ENCODE results near the gene GNPTG. TPM values are rescaled to one million over a fixed set of nuclear protein-coding genes. Genes with fewer than 3 reads are reported as not detected.

The GNPTG gene
- total and polyA plus RNA-seq, 2 of the 8 experiments (the other 6 are each of a cell fraction or from before 2014, with no cell fraction given), result 26.2 to 51.2 TPM

DNA sequence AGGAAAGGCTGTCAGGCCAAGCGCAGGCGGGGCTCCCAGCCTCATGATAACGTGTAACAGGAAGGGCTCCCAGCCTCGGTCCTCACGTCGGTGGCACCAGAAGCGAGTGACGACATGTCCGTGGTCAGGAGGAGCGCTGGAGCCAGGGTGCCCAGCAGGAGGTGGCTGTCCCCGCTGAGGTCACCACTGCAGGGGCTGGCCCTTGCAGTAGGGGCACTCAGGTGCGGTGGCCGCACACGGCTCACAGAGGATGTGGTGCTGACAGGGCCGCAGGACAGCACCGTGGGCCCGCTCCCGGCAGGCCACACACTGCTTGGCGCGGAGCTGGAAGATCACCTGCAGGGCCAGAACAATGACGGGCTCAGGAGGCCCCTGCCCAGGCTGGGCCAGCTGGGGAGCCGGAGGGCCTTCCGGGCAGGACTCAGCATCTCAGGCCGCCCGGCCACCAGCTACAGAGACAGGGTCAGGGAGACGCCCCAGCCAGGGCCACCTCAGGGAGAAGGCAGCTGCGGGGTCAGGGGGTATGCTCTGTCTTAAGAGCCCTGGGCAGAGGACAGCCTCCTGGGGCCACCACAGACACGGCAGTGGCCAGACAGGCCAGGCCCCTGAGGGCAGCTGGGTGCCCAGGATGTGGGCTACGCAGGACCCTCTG, 14.5 kb downstream of the GNPTG start:
- peaks cover 0 to 5% of the 10 kb centered on the region in 2 experiments; a peak in 1 of 4 replicates for H3K79me2 ChIP-seq (ENCODE audit: control insufficient read depth in 1 of 2, insufficient read depth in 2 of 2, low read length in 2 of 2)
- peaks cover 5% of the 10 kb centered on the region; the same call in 1 of the 2 replicates for H3K79me1 ChIP-seq (ENCODE audit: low read depth, low read length)
- H3K23me2 ChIP-seq (ENCODE audit: low read depth, low read length), result no peaks in the 10 kb centered on the region
- H3K23ac ChIP-seq (ENCODE audit: insufficient read length), result no peak overlapping the region
- no peak overlapping the region for H2BK120ac ChIP-seq (replicated peaks; ENCODE audit: low read depth, low read length)
- peaks cover 8 to 29% of the 10 kb centered on the region in 2 experiments for H4K20me1 ChIP-seq (replicated peaks in 1 of 2; ENCODE audit: control insufficient read depth in 1 of 2, insufficient read depth in 2 of 2, low read length in 2 of 2)
- H4K5ac ChIP-seq (ENCODE audit: insufficient read length, low read depth, low read length), result no peak overlapping the region
- ChIA-PET CTCF (ENCODE audit: partially characterized antibody) (interaction anchor here (0.8 to 8.1 kb wide), 7 partner anchors 9 to 146 kb away, joined by 3 to 59 read pairs (median 5); partner anchors contain the start of gene CCDC154), POLR2A (ENCODE audit: partially characterized antibody) (interaction anchor here (0.6 to 6.6 kb wide), 3 partner anchors 8 to 42 kb away, joined by 3 to 44 read pairs (median 3); no protein-coding TSS in a partner anchor)
- H3K36me3 ChIP-seq (ENCODE audit: control insufficient read depth in 2 of 4, insufficient read depth in 4 of 4, low read length in 3 of 4), result peaks cover 15 to 47% (median 23%) of the 10 kb centered on the region in 4 experiments
- no peak overlapping the region for H3K4me2 ChIP-seq (ENCODE audit: insufficient read depth in 1 of 2, low read depth in 2 of 2, low read length in 2 of 2)
- H2BK20ac ChIP-seq (ENCODE audit: low read length), result no peak overlapping the region
- FAIRE-seq, result no peak
- no peaks in the 10 kb centered on the region for H3K4me1 ChIP-seq (replicated peaks in 1 of 4; ENCODE audit: control insufficient read depth in 3 of 4, insufficient read depth in 4 of 4, low read length in 3 of 4)
- no peak overlapping the region for H2AFZ ChIP-seq (ENCODE audit: low read length)
- no peaks in the 10 kb centered on the region for H3K27me3 ChIP-seq (replicated peaks in 1 of 4; ENCODE audit: control insufficient read depth in 3 of 4, extremely low read depth in 1 of 4, insufficient read depth in 3 of 4, low read length in 3 of 4)
- no peak overlapping the region for H3K56ac ChIP-seq (replicated peaks; ENCODE audit: insufficient read length, low read depth, low read length)
- H3K14ac ChIP-seq (ENCODE audit: insufficient read length), result no peak overlapping the region
- no peak overlapping the region for H2BK5ac ChIP-seq (ENCODE audit: low read depth, low read length)
- no peak overlapping the region for H4K91ac ChIP-seq (replicated peaks; ENCODE audit: insufficient read length, low read length)
- no peak overlapping the region for H3K9ac ChIP-seq (replicated peaks in 1 of 4; ENCODE audit: extremely low read depth in 1 of 4, low read depth in 3 of 4, low read length in 3 of 4)
- H2BK15ac ChIP-seq (ENCODE audit: low read length), result no peak overlapping the region
- TF ChIP-seq YY1 (IDR thresholded peaks at IDR 0.05; ENCODE audit: low read depth, low read length) (no peak), RBBP5 (IDR thresholded peaks at IDR 0.05; ENCODE audit: borderline replicate concordance, low read depth, low read length) (no peak), POLR2AphosphoS5 (IDR thresholded peaks at IDR 0.05; ENCODE audit: low read depth, low read length) (0 out of 2 replicates have a peak, but pooled peaks have one; percentile 26), POU5F1 (IDR thresholded peaks at IDR 0.05; ENCODE audit: low read depth, low read length) (no peak), FOSL1 (IDR thresholded peaks at IDR 0.05; ENCODE audit: insufficient read depth, low read depth, low read length) (no peak), RFX5 (IDR thresholded peaks at IDR 0.05; ENCODE audit: borderline replicate concordance, low read depth, low read length) (no peak)
- H2BK12ac ChIP-seq (ENCODE audit: low read depth, low read length), result no peak overlapping the region
- H3K9me3 ChIP-seq (ENCODE audit: insufficient read depth in 2 of 2, low read depth in 1 of 2, low read length in 1 of 2), result no peaks in the 10 kb centered on the region
- H3K27ac ChIP-seq (ENCODE audit: low read depth, low read length), result no peak overlapping the region
- H3K18ac ChIP-seq (ENCODE audit: extremely low read depth, low read length), result no peak overlapping the region
- H4K8ac ChIP-seq (ENCODE audit: extremely low read depth, insufficient read depth, low read length), result no peak overlapping the region; the same call in 1 of the 2 replicates
- H3K4ac ChIP-seq (replicated peaks; ENCODE audit: insufficient read length, low read depth, low read length), result no peak overlapping the region
- WGBS, 2 experiments (ENCODE audit: extremely low coverage in 1 of 2, insufficient coverage in 1 of 2, insufficient read length in 1 of 2, insufficient replicate concordance in 2 of 2, low coverage in 1 of 2, low lambda C conversion rate in 2 of 2, missing lambda C conversion rate in 1 of 2), result 93% methylated on average over 28 of the region's 29 CpGs; no CpG with 5 or more reads in 1 of the 2 experiments
- H2AK5ac ChIP-seq (ENCODE audit: low read depth, low read length), result no peak overlapping the region
- no peak overlapping the region for H3K4me3 ChIP-seq (ENCODE audit: extremely low read depth in 1 of 4, insufficient read depth in 2 of 4, low read depth in 3 of 4, low read length in 4 of 4)
- DNase-seq (ENCODE audit: low read depth in 1 of 2, low spot score in 2 of 2), result no peak
